ENCODE measurements around the gene ALKBH4. TPM values are rescaled to one million over a fixed set of nuclear protein-coding genes. Genes with fewer than 3 reads are reported as not detected.

Gene ALKBH4
- total and polyA plus RNA-seq, 10 of the 15 experiments (the other 5 are each of a cell fraction or from before 2014, with no cell fraction given): 4.1 to 16.9 (median 11.3) TPM

DNA sequence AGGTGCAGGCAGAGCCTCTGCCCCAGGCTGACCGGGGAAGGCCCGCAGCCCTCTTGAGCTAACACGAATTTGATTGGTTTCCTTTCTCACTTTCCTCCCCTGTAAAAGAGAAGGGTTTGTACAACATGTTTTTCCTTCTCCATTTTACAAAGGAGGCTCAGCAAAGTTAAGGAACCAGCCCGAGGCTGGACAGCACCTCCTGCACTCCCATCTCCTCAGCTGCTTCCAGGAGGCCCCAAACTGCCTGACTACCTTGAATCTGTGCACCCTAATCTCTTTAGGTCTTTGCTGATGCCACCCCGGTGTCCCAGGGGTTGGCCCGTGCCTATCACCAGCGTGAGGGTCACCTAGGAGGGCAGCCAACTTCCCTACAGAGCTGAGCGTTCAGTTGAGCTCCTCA, 4.2 kb downstream of the ALKBH4 start (continued):
- TF ChIP-seq CHD1 (IDR thresholded peaks at IDR 0.05; ENCODE audit: low read depth, low read length): no peak

GRCh38 chr7:102459221-102459844, 5.3 kb downstream of the ALKBH4 start:
- ChIA-PET POLR2A (no interaction called here), CTCF (interaction anchor here (1.7 kb wide), 1 partner anchor 55 kb away, joined by 5 read pairs; no protein-coding TSS in a partner anchor), RAD21 (ENCODE audit: unreplicated experiment) (no interaction called here), SMC1A (ENCODE audit: uncharacterized antibody, unreplicated experiment) (no interaction called here)
- H2AFZ ChIP-seq (ENCODE audit: control insufficient read depth, low read depth, low read length): no peak overlapping the region
- no peak for ATAC-seq
- no peak for DNase-seq (ENCODE audit: low read depth, low spot score)
- 92% methylated on average over 23 of the region's 24 CpGs for WGBS (ENCODE audit: insufficient coverage, insufficient replicate concordance, low lambda C conversion rate, missing lambda C conversion rate)
- no peak overlapping the region for H3K4me2 ChIP-seq (ENCODE audit: control insufficient read depth, insufficient read depth)
- TF ChIP-seq SIN3A (IDR thresholded peaks at IDR 0.05; ENCODE audit: low read depth, low read length) (no peak), NFYA (IDR thresholded peaks at IDR 0.05; ENCODE audit: borderline replicate concordance, low read depth, low read length) (no peak), POLR2AphosphoS2 (IDR thresholded peaks at IDR 0.05; ENCODE audit: low read depth, low read length) (no peak), KAT2A (conservative IDR thresholded peaks at IDR 0.05; ENCODE audit: control insufficient read depth, low read depth, low read length) (no peak), CEBPB (IDR thresholded peaks at IDR 0.05; ENCODE audit: borderline replicate concordance in 1 of 2, low read depth in 2 of 2, low read length in 2 of 2) (no peak), RELA (IDR thresholded peaks at IDR 0.05; ENCODE audit: borderline replicate concordance, partially characterized antibody) (no peak), MAX (IDR thresholded peaks at IDR 0.05; ENCODE audit: low read depth, low read length) (no peak)
- TF ChIP-seq, protein P1, sequence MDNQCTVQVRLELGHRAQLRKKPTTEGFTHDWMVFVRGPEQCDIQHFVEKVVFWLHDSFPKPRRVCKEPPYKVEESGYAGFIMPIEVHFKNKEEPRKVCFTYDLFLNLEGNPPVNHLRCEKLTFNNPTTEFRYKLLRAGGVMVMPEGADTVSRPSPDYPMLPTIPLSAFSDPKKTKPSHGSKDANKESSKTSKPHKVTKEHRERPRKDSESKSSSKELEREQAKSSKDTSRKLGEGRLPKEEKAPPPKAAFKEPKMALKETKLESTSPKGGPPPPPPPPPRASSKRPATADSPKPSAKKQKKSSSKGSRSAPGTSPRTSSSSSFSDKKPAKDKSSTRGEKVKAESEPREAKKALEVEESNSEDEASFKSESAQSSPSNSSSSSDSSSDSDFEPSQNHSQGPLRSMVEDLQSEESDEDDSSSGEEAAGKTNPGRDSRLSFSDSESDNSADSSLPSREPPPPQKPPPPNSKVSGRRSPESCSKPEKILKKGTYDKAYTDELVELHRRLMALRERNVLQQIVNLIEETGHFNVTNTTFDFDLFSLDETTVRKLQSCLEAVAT (IDR thresholded peaks at IDR 0.05): no peak
- intact Hi-C loops (cut with micrococcal nuclease; ENCODE audit: unreplicated experiment) (no loop called here), in situ Hi-C loops (cut with MboI) (loop anchor here (10.0 kb wide), 1 partner anchor 55 kb away; no protein-coding TSS in a partner anchor)
- H4K20me1 ChIP-seq (ENCODE audit: control insufficient read depth, insufficient read depth): no peaks in the 10 kb centered on the region
- no peak overlapping the region for H3K4me3 ChIP-seq
- no peaks in the 10 kb centered on the region for H3K9me3 ChIP-seq (replicated peaks; ENCODE audit: control insufficient read depth, insufficient read depth, low read length)
- no TSS peak for BruUV-seq (replicated peaks)
- H3K4me1 ChIP-seq (ENCODE audit: control insufficient read depth, insufficient read depth, low read length): peaks cover 5% of the 10 kb centered on the region; the same call in 1 of the 2 replicates
- no peaks in the 10 kb centered on the region for H3K27me3 ChIP-seq (replicated peaks in 1 of 2; ENCODE audit: control insufficient read depth in 2 of 2, insufficient read depth in 2 of 2, low read length in 1 of 2)
- FAIRE-seq: no peak
- H3K79me2 ChIP-seq (ENCODE audit: control insufficient read depth, insufficient read depth, low read length): peaks cover 15% of the 10 kb centered on the region
- H3K9ac ChIP-seq (ENCODE audit: control insufficient read depth, insufficient read depth, low read length): no peak overlapping the region
- peaks cover 11% of the 10 kb centered on the region in 2 experiments for H3K36me3 ChIP-seq (ENCODE audit: control insufficient read depth in 2 of 2, insufficient read depth in 2 of 2, low read length in 1 of 2)
- no peak overlapping the region for H3K27ac ChIP-seq (ENCODE audit: control insufficient read depth, insufficient read depth)

Data from GM12878 (cell line).